ENCODE results near the gene ZNF212. TPM values are rescaled to one million over a fixed set of nuclear protein-coding genes. Genes with fewer than 3 reads are reported as not detected.

Gene ZNF212
- total RNA-seq, 2 donors from 2014 or later, result 15.8 to 17.6 TPM

- Histone ChIP-seq H3K4me1 (ENCODE audit: control insufficient read depth, insufficient read depth, low read length) (no peaks in the 10 kb centered on the region), H3K36me3 (ENCODE audit: control insufficient read depth, insufficient read depth, low read length) (no peaks in the 10 kb centered on the region), H3K9ac (ENCODE audit: extremely low read depth, low read length, poor library complexity, severe bottlenecking) (no peak overlapping the region), H3K4me3 (ENCODE audit: low read length) (no peak overlapping the region), H3K27ac (ENCODE audit: low read depth, low read length) (no peak overlapping the region), H3K27me3 (ENCODE audit: control insufficient read depth, insufficient read depth, low read length, poor library complexity, severe bottlenecking) (no peaks in the 10 kb centered on the region), H3K9me3 (ENCODE audit: control insufficient read depth, low read length) (no peaks in the 10 kb centered on the region)
- Mint-ChIP-seq H3K27me3 (ENCODE audit: insufficient read depth) (no peaks in the 10 kb centered on the region), H3K4me1 (no peaks in the 10 kb centered on the region), H3K36me3 (ENCODE audit: low read depth) (peaks cover 5% of the 10 kb centered on the region), H3K9me3 (no peaks in the 10 kb centered on the region), H3K27ac (no peak overlapping the region), H3K4me3 (no peak overlapping the region)
- whole genome bisulfite sequencing, 2 experiments (ENCODE audit: insufficient coverage in 1 of 2, insufficient read length in 1 of 2), result 82% methylated on average over 9 of the region's 9 CpGs; no CpG with 5 or more reads in 1 of the 2 experiments
- no peak for TF ChIP-seq CTCF (conservative IDR thresholded peaks at IDR 0.05)
- DNase-seq, result peak; percentile 76
Observed at GRCh38 chr7:149292462-149292823, 53.0 kb downstream of the ZNF212 start.

DNA sequence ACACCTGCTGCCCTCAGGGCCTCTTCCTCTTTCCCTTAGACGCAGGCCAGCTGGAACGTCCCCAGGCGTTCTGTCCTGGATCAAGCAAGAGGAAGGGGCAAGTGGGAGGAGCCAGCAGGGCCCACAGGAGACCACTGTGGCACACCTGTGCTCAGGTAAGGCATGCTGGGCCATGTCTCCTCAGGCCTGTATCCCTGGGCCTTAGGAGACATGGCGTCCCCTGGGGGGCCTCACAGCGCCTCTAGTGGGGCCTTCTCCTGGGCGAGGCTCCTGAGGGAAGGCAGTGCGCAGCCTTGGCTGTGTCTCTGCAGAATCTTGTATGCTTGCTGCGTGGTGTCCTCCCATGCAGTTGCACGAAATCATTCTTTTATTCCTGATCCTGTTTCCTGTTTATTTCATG lies 53.9 kb downstream of the ZNF212 start:
- no peaks in the 10 kb centered on the region for H3K36me3 ChIP-seq (ENCODE audit: control insufficient read depth, insufficient read depth, low read length)
- no peak overlapping the region for H3K27ac ChIP-seq (ENCODE audit: low read depth, low read length)
- DNase-seq, result no peak
- no peaks in the 10 kb centered on the region for H3K27me3 Mint-ChIP-seq (ENCODE audit: insufficient read depth)
- WGBS, 2 experiments (ENCODE audit: insufficient coverage in 1 of 2, insufficient read length in 1 of 2), result 91 to 95% methylated on average over 6 to 9 of the region's 9 CpGs
- H3K9me3 Mint-ChIP-seq, result peaks cover under 1% of the 10 kb centered on the region
- H3K4me1 Mint-ChIP-seq, result no peaks in the 10 kb centered on the region
- peaks cover 5% of the 10 kb centered on the region for H3K36me3 Mint-ChIP-seq (ENCODE audit: low read depth)
- peak; percentile 26 for TF ChIP-seq CTCF (conservative IDR thresholded peaks at IDR 0.05)
- H3K4me3 ChIP-seq (ENCODE audit: low read length), result no peak overlapping the region
- H3K4me1 ChIP-seq (ENCODE audit: control insufficient read depth, insufficient read depth, low read length), result no peaks in the 10 kb centered on the region
- no peak overlapping the region for H3K4me3 Mint-ChIP-seq
- H3K27me3 ChIP-seq (ENCODE audit: control insufficient read depth, insufficient read depth, low read length, poor library complexity, severe bottlenecking), result no peaks in the 10 kb centered on the region
- H3K9ac ChIP-seq (ENCODE audit: extremely low read depth, low read length, poor library complexity, severe bottlenecking), result no peak overlapping the region
- H3K9me3 ChIP-seq (ENCODE audit: control insufficient read depth, low read length), result no peaks in the 10 kb centered on the region
- no peak overlapping the region for H3K27ac Mint-ChIP-seq

DNA sequence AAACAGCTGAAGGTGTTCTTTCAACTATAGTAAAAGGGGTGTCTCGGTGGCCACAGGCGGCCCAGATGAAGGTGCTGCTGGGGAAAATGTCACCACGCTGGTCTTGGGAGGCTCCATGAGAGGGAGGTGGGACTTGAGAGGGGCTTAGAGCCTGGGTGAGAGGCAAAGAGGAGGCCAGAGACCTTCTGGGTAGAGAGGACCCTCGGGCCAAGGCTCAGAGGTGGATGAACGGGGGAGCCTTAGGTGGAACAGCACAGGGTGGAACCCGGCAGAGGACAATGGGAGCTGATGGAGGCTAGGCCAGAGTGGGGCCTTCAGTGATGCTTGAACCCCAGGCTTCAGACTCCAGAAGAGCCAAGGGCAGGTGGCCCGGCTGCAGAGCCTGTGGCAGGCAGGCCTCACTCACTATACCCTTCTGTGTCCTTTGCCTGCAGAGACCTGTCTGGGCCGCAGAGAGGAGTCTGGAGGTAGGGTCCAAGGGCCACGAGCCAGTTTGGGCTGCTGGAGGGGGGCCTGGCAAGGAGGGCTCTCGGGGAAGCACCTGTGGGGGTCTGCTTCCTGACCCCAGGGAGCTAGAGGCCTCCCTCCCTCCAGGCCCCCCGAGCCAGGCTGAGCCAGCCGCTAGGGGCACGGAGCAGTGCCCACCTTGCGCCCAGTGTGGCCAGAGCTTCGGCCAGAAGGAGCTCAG lies 54.6 kb downstream of the ZNF212 start:
- Mint-ChIP-seq H3K36me3 (ENCODE audit: low read depth) (peaks cover 5% of the 10 kb centered on the region), H3K9me3 (peaks cover 8% of the 10 kb centered on the region), H3K27ac (no peak overlapping the region), H3K27me3 (ENCODE audit: insufficient read depth) (no peaks in the 10 kb centered on the region), H3K4me1 (no peaks in the 10 kb centered on the region), H3K4me3 (no peak overlapping the region)
- DNase-seq, result no peak
- H3K36me3 ChIP-seq (ENCODE audit: control insufficient read depth, insufficient read depth, low read length), result no peaks in the 10 kb centered on the region
- H3K4me1 ChIP-seq (ENCODE audit: control insufficient read depth, insufficient read depth, low read length), result no peaks in the 10 kb centered on the region
- H3K9me3 ChIP-seq (ENCODE audit: control insufficient read depth, low read length), result no peaks in the 10 kb centered on the region
- H3K27ac ChIP-seq (ENCODE audit: low read depth, low read length), result no peak overlapping the region
- no peak for TF ChIP-seq CTCF (conservative IDR thresholded peaks at IDR 0.05)
- no peak overlapping the region for H3K9ac ChIP-seq (ENCODE audit: extremely low read depth, low read length, poor library complexity, severe bottlenecking)
- WGBS, 2 experiments (ENCODE audit: insufficient coverage in 1 of 2, insufficient read length in 1 of 2), result 91 to 96% methylated on average over 4 to 15 of the region's 15 CpGs
- no peaks in the 10 kb centered on the region for H3K27me3 ChIP-seq (ENCODE audit: control insufficient read depth, insufficient read depth, low read length, poor library complexity, severe bottlenecking)
- no peak overlapping the region for H3K4me3 ChIP-seq (ENCODE audit: low read length)

All from endodermal cell (in vitro differentiated cells).